B cell (primary cell): ENCODE data around the gene CFAP65. TPM values are rescaled to one million over a fixed set of nuclear protein-coding genes. Genes with fewer than 3 reads are reported as not detected.

Experiments used
- ATAC-seq: fragments of 200-7000 bp; cut with Tn5 transposase; one replicate; pipeline ENCODE4 v1.10.0; 2021; ENCODE audit warnings: low read depth, mild to moderate bottlenecking, moderate number of reproducible peaks, moderate library complexity
- CTCF ChIA-PET: fragments of 350-600 bp; sonication (Branson Sonifier 250); formaldehyde crosslinking; loops from one replicate; lab custom pipeline; 2021; ENCODE audit warnings: antibody characterized with exemption, inconsistent platforms; lab: Charles Lee
- POLR2A ChIA-PET: fragments of 350-600 bp; sonication (Branson Sonifier 250); formaldehyde crosslinking; loops from one replicate; lab custom pipeline; 2021; ENCODE audit warnings: antibody characterized with exemption; lab: Charles Lee
- DNase-seq: peaks from one replicate; pipeline ENCODE4 v3.0.0; 2013
- H2AFZ ChIP-seq: 2 replicates; pipeline ENCODE4 v1.6.1; 2012; ENCODE audit warnings: mild to moderate bottlenecking, low read depth, low read length; ENCODE audit not compliant: insufficient read depth, poor library complexity, severe bottlenecking
- H3K27ac ChIP-seq, 2 donors: 1 replicate in 1 of 2; 2 replicates in 1 of 2; pipeline ENCODE4 v1.5.1; 2012 to 2013; ENCODE audit warnings: low read length in 2 of 2, mild to moderate bottlenecking in 2 of 2, moderate library complexity in 1 of 2
- H3K27me3 ChIP-seq, 4 experiments: fragments of 200-600 bp in 1 of 4; sonication (generic) in 1 of 4; replicated peaks in 1 of 4; 1 replicate in 2 of 4; 2 replicates in 2 of 4; pipeline versions ENCODE4 v1.6.1 to v1.7.0; 2013 to 2016; ENCODE audit warnings: low read length in 3 of 4, mild to moderate bottlenecking in 2 of 4, mixed read lengths in 1 of 4, moderate library complexity in 1 of 4; ENCODE audit not compliant: insufficient read depth in 4 of 4, control insufficient read depth in 3 of 4; ENCODE audit errors: control extremely low read depth in 1 of 4
- H3K36me3 ChIP-seq, 2 experiments: replicated peaks in 1 of 2; 1 replicate in 1 of 2; 2 replicates in 1 of 2; pipeline versions ENCODE4 v1.6.1 to v1.7.1; 2013; ENCODE audit warnings: low read length in 1 of 2; ENCODE audit not compliant: insufficient read depth in 2 of 2, control insufficient read depth in 1 of 2; ENCODE audit errors: control extremely low read depth in 1 of 2, extremely low read depth in 1 of 2
- H3K4me1 ChIP-seq, 2 donors: fragments of 200-600 bp in 1 of 2; sonication (generic) in 1 of 2; 1 replicate in 1 of 2; 2 replicates in 1 of 2; pipeline versions ENCODE4 v1.5.1 to v1.6.1; 2013 to 2017; ENCODE audit warnings: low read length in 2 of 2; ENCODE audit not compliant: control insufficient read depth in 2 of 2, insufficient read depth in 2 of 2
- H3K4me2 ChIP-seq: replicated peaks from 2 replicates; pipeline ENCODE3; 2012; ENCODE audit warnings: mild to moderate bottlenecking, low read depth, low read length; ENCODE audit not compliant: poor library complexity, severe bottlenecking
- H3K4me3 ChIP-seq, 5 experiments: fragments of 200-600 bp in 1 of 5; sonication (generic) in 1 of 5; 1 replicate in 3 of 5; 2 replicates in 2 of 5; pipeline versions ENCODE4 v1.5.1 to v1.7.0; 2011 to 2016; ENCODE audit warnings: low read length in 4 of 5, mild to moderate bottlenecking in 4 of 5, low read depth in 2 of 5, control low read depth in 1 of 5, moderate library complexity in 1 of 5; ENCODE audit not compliant: insufficient read depth in 1 of 5; ENCODE audit errors: control extremely low read depth in 1 of 5, extremely low read depth in 1 of 5
- H3K79me2 ChIP-seq: fragments of 200-600 bp; sonication (generic); one replicate; pipeline ENCODE4 v1.6.0; 2016; ENCODE audit warnings: low read length; ENCODE audit not compliant: control insufficient read depth, insufficient read depth
- H3K9ac ChIP-seq: fragments of 200-600 bp; sonication (generic); 2 replicates; pipeline ENCODE4 v1.6.1; 2017; ENCODE audit warnings: mild to moderate bottlenecking, low read length, moderate library complexity
- H3K9me3 ChIP-seq, 3 donors: one replicate each; pipeline versions ENCODE4 v1.6.1 to v1.7.1; 2013; ENCODE audit warnings: low read length in 2 of 3; ENCODE audit not compliant: control insufficient read depth in 2 of 3, insufficient read depth in 1 of 3; ENCODE audit errors: control extremely low read depth in 1 of 3
- H4K20me1 ChIP-seq: 2 replicates; pipeline ENCODE4 v1.6.0; 2012; ENCODE audit warnings: mild to moderate bottlenecking, low read length; ENCODE audit not compliant: insufficient read depth, control insufficient read depth, poor library complexity, severe bottlenecking
- H3K27ac Mint-ChIP-seq: one replicate; pipeline ENCODE4 v1.8.0; 2021; ENCODE audit warnings: mixed read lengths
- H3K27me3 Mint-ChIP-seq: one replicate; pipeline ENCODE4 v1.8.0; 2021; ENCODE audit warnings: mixed read lengths
- H3K4me1 Mint-ChIP-seq: one replicate; pipeline ENCODE4 v1.8.0; 2021; ENCODE audit warnings: mixed read lengths
- H3K4me3 Mint-ChIP-seq: one replicate; pipeline ENCODE4 v1.8.0; 2021; ENCODE audit warnings: mixed read lengths
- H3K9me3 Mint-ChIP-seq: one replicate; pipeline ENCODE4 v1.8.0; 2022; ENCODE audit warnings: mixed read lengths; ENCODE audit not compliant: insufficient read depth
- EZH2 ChIP-seq: IDR thresholded peaks from 2 replicates; pipeline ENCODE4 v1.6.1; 2012; ENCODE audit warnings: borderline replicate concordance, low read depth, mild to moderate bottlenecking, moderate library complexity, low read length; ENCODE audit not compliant: insufficient read depth, poor library complexity, severe bottlenecking
- WGBS: methylation state at CpG from one replicate; pipeline ENCODE4 v1.1.5; 2013; ENCODE audit warnings: missing lambda C conversion rate; ENCODE audit not compliant: insufficient coverage; 5-methylcytosine and 5-hydroxymethylcytosine counted together
- intact Hi-C: fragments of 100-400 bp; cut with micrococcal nuclease; formaldehyde crosslinking; loops from one replicate; pipeline ENCODE4 v1.10.0; 2022
- polyA plus RNA-seq: library from polyadenylated mRNA; depleted of rRNA; stranded (reverse); fragments of >200 nt; gene quantifications from 2 replicates; pipeline ENCODE4 v1.2.3, GENCODE V29; 2012
- total RNA-seq, 2 donors: library from RNA; stranded (reverse); fragments of 120-200 nt in 1 of 2; gene quantifications; 1 replicate in 1 of 2; 2 replicates in 1 of 2; pipeline versions ENCODE4 v1.2.3 to v1.2.4, GENCODE V29; 2013 to 2022
- TF ChIP-seq, protein P1 (sequence below): fragments of 200-600 bp; IDR thresholded peaks from one replicate; pipeline ENCODE4 v1.8.0; 2022; ENCODE audit warnings: antibody characterized with exemption, mild to moderate bottlenecking

Gene CFAP65
- total and polyA plus RNA-seq, 2 donors (not counting 1 experiment from before 2014, with no cell fraction given) = not detected

- Histone ChIP-seq H3K9ac (no peak overlapping the region), H3K4me1 (no peaks in the 10 kb centered on the region), H3K9me3 (no peaks in the 10 kb centered on the region), H3K36me3 (no peaks in the 10 kb centered on the region), H3K27me3 (peaks cover 0 to 14% (median 1%) of the 10 kb centered on the region in 4 experiments), H4K20me1 (no peaks in the 10 kb centered on the region), H3K4me3 (no peak overlapping the region), H3K27ac (no peak overlapping the region), H3K4me2 (no peak overlapping the region), H3K79me2 (no peaks in the 10 kb centered on the region), H2AFZ (no peak overlapping the region)
- Mint-ChIP-seq H3K4me3 (no peak overlapping the region), H3K27ac (no peak overlapping the region), H3K27me3 (peaks cover 27% of the 10 kb centered on the region), H3K4me1 (no peaks in the 10 kb centered on the region), H3K9me3 (no peaks in the 10 kb centered on the region)
- WGBS = 82% methylated on average over 9 of the region's 9 CpGs
- POLR2A ChIA-PET = no interaction called here
- CTCF ChIA-PET = no interaction called here
- ATAC-seq (no peak), DNase-seq (no peak)
- intact Hi-C loops = no loop called here
- TF ChIP-seq EZH2 = no peak
- TF ChIP-seq, protein P1, sequence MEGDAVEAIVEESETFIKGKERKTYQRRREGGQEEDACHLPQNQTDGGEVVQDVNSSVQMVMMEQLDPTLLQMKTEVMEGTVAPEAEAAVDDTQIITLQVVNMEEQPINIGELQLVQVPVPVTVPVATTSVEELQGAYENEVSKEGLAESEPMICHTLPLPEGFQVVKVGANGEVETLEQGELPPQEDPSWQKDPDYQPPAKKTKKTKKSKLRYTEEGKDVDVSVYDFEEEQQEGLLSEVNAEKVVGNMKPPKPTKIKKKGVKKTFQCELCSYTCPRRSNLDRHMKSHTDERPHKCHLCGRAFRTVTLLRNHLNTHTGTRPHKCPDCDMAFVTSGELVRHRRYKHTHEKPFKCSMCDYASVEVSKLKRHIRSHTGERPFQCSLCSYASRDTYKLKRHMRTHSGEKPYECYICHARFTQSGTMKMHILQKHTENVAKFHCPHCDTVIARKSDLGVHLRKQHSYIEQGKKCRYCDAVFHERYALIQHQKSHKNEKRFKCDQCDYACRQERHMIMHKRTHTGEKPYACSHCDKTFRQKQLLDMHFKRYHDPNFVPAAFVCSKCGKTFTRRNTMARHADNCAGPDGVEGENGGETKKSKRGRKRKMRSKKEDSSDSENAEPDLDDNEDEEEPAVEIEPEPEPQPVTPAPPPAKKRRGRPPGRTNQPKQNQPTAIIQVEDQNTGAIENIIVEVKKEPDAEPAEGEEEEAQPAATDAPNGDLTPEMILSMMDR = no peak
These were observed 19.7 kb downstream of the CFAP65 start for GRCh38 chr2:219021591-219021990.

DNA sequence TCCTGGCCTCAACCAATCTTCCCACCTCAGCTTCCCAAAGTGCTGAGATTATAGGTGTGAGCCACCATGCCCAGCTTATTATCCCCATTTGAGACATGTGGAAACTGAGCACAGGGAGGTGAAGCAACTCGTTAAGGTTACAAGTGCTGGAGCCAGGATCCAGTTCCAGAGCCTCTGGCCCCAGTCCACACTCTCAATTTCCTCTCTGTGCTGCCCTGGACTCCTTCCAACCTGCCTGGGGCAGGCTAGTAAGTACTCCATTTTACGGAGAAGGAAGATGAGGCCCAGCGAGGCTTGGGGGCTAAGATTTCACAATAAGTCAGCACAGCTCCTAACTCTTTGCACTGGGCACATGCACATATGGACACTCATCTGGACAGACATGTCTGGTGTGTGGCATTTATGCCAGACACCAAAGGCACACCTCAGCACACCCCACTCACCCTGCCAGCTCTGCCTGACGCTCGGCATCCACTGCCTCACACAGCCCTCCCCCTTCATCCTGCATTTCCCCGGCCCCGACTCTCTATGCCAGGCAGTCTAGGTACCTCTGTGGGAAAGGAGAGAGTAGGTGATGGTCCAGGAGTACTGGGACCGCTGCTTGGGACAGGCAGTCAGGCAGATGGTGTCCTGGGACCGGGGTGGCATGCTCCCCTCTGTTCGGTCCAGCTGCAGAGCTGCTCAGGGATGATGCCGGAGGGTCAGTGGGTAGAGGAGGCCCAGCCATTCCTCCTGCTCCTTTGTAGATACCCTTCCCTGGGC lies 20.5 kb downstream of the CFAP65 start:
- Mint-ChIP-seq H3K27me3 (peaks cover 32% of the 10 kb centered on the region), H3K27ac (no peak overlapping the region), H3K4me3 (no peak overlapping the region), H3K4me1 (no peaks in the 10 kb centered on the region), H3K9me3 (no peaks in the 10 kb centered on the region)
- Histone ChIP-seq H3K4me2 (no peak overlapping the region), H4K20me1 (no peaks in the 10 kb centered on the region), H2AFZ (no peak overlapping the region), H3K9me3 (no peaks in the 10 kb centered on the region), H3K9ac (no peak overlapping the region), H3K79me2 (no peaks in the 10 kb centered on the region), H3K4me1 (no peaks in the 10 kb centered on the region), H3K36me3 (no peaks in the 10 kb centered on the region), H3K27me3 (peaks cover 0 to 14% (median 1%) of the 10 kb centered on the region in 4 experiments), H3K4me3 (no peak overlapping the region), H3K27ac (no peak overlapping the region)
- ChIA-PET POLR2A (no interaction called here), CTCF (interaction anchor here (1.7 kb wide), 1 partner anchor 26 kb away, joined by 5 read pairs; no protein-coding TSS in a partner anchor)
- intact Hi-C loops = no loop called here
- DNase-seq (no peak), ATAC-seq (no peak)
- TF ChIP-seq, protein P1 = no peak
- TF ChIP-seq EZH2 = no peak
- WGBS = 84% methylated on average over 5 of the region's 11 CpGs
